T-cell (primary cell): ENCODE results near the gene SLC24A1. TPM values are rescaled to one million over a fixed set of nuclear protein-coding genes. Genes with fewer than 3 reads are reported as not detected.

ENCODE experiments used
- ATAC-seq, 4 experiments: fragments of 200-7000 bp in 3 of 4; fragments of 150-1000 bp in 1 of 4; cut with Tn5 transposase; replicated peaks in 1 of 4; 1 replicate in 3 of 4; 2 replicates in 1 of 4; pipeline ENCODE4 v1.10.0; 2021; ENCODE audit warnings: moderate library complexity in 3 of 4, mild to moderate bottlenecking in 2 of 4, moderate number of reproducible peaks in 1 of 4
- CTCF ChIA-PET, 2 donors: fragments of 300-600 bp; sonication (Branson Sonifier 250); formaldehyde crosslinking; loops; one replicate each; lab custom pipeline; 2022; ENCODE audit warnings: antibody characterized with exemption in 2 of 2; lab: Charles Lee
- POLR2A ChIA-PET, 2 donors: fragments of 300-600 bp; sonication (Branson Sonifier 250); formaldehyde crosslinking; loops; one replicate each; lab custom pipeline; 2022; ENCODE audit warnings: antibody characterized with exemption in 2 of 2; lab: Charles Lee
- DNase-seq, 35 experiments: peaks; one replicate each; pipeline versions ENCODE4 v3.0.0 to v3.0.0-alpha.2; 2013 to 2023
- H3K27ac ChIP-seq: one replicate; pipeline ENCODE4 v1.5.1; 2013; ENCODE audit warnings: low read length
- H3K27me3 ChIP-seq, 2 experiments: replicated peaks in 1 of 2; 1 replicate in 1 of 2; 2 replicates in 1 of 2; pipeline versions ENCODE4 v1.6.1 to v1.7.0; 2013; ENCODE audit warnings: low read length in 1 of 2, mixed read lengths in 1 of 2; ENCODE audit not compliant: control insufficient read depth in 2 of 2, insufficient read depth in 2 of 2; ENCODE audit errors: extremely low read depth in 1 of 2
- H3K36me3 ChIP-seq, 2 donors: 1 replicate in 1 of 2; 2 replicates in 1 of 2; pipeline versions ENCODE4 v1.6.1 to v1.7.0; 2013; ENCODE audit warnings: low read length in 1 of 2; ENCODE audit not compliant: control insufficient read depth in 2 of 2, insufficient read depth in 1 of 2; ENCODE audit errors: extremely low read depth in 1 of 2
- H3K4me1 ChIP-seq, 2 experiments: 1 replicate in 1 of 2; 2 replicates in 1 of 2; pipeline versions ENCODE4 v1.6.1 to v1.7.0; 2013; ENCODE audit warnings: low read length in 2 of 2, mixed read lengths in 1 of 2; ENCODE audit not compliant: insufficient read depth in 2 of 2, control insufficient read depth in 1 of 2; ENCODE audit errors: extremely low read depth in 1 of 2
- H3K4me3 ChIP-seq, 2 donors: 1 replicate in 1 of 2; 2 replicates in 1 of 2; pipeline versions ENCODE4 v1.5.1 to v1.7.0; 2013; ENCODE audit warnings: mild to moderate bottlenecking in 2 of 2, low read length in 1 of 2, moderate library complexity in 1 of 2; ENCODE audit not compliant: control insufficient read depth in 1 of 2; ENCODE audit errors: extremely low read depth in 1 of 2
- H3K9me3 ChIP-seq: 2 replicates; pipeline ENCODE4 v1.7.0; 2013
- H3K27ac Mint-ChIP-seq, 2 donors: one replicate each; pipeline ENCODE4 v1.8.0; 2020 to 2021; ENCODE audit warnings: mild to moderate bottlenecking in 2 of 2, mixed read lengths in 2 of 2
- H3K27me3 Mint-ChIP-seq, 2 donors: one replicate each; pipeline ENCODE4 v1.8.0; 2021 to 2022; ENCODE audit warnings: mixed read lengths in 2 of 2
- H3K36me3 Mint-ChIP-seq: one replicate; pipeline ENCODE4 v1.8.0; 2021; ENCODE audit warnings: mixed read lengths
- H3K4me1 Mint-ChIP-seq, 3 donors: one replicate each; pipeline ENCODE4 v1.8.0; 2020 to 2022; ENCODE audit warnings: mixed read lengths in 3 of 3, mild to moderate bottlenecking in 1 of 3
- H3K4me3 Mint-ChIP-seq, 3 donors: one replicate each; pipeline ENCODE4 v1.8.0; 2020 to 2022; ENCODE audit warnings: mild to moderate bottlenecking in 3 of 3, mixed read lengths in 3 of 3, moderate library complexity in 3 of 3
- H3K9me3 Mint-ChIP-seq, 3 donors: one replicate each; pipeline ENCODE4 v1.8.0; 2020 to 2022; ENCODE audit warnings: mixed read lengths in 3 of 3
- WGBS: methylation state at CpG from one replicate; pipeline ENCODE4 v1.1.5; 2013; ENCODE audit warnings: missing lambda C conversion rate; ENCODE audit not compliant: insufficient coverage; 5-methylcytosine and 5-hydroxymethylcytosine counted together
- total RNA-seq, 35 experiments: library from RNA in 6 of 35; stranded (reverse) in 6 of 35; fragments of 120-200 nt in 1 of 35; gene quantifications; one replicate each; pipeline versions ENCODE4 v1.2.1 to v1.2.4 and lab custom pipeline; 2013 to 2026

SLC24A1 gene
- total RNA-seq, 5 donors from 2014 or later (not counting 1 experiment from before 2014, with no cell fraction given) = 4.1 to 6.5 (median 5.0) TPM

DNA sequence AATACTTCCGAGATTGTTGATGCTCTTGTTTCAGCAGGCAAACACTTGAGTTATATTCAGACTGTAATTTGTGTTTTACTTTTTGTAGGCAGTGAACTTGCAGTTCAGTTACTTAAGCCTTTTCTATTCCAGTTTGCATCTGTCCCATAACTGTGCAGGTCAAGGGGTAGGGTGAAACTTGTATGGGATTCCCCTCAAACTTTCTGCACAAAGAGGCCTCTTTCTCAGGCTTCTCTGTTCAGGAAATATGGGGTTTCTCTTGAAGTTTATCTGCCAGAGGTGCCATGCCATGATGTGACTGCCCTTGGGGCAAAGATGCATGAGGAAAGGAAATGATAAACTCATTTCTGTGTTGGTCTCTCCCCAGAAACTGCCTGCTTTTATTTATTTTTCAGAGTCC lies 66.7 kb downstream of the SLC24A1 start:
- Mint-ChIP-seq H3K9me3 (peaks cover 0 to 4% (median 0%) of the 10 kb centered on the region in 3 donors), H3K27ac (no peak overlapping the region), H3K27me3 (no peaks in the 10 kb centered on the region), H3K36me3 (peaks cover 67% of the 10 kb centered on the region), H3K4me1 (peaks cover 0 to 4% (median 2%) of the 10 kb centered on the region in 3 donors), H3K4me3 (no peak overlapping the region)
- ChIA-PET POLR2A (no interaction called here), CTCF (no interaction called here)
- no peaks in the 10 kb centered on the region for H3K27me3 ChIP-seq
- no peaks in the 10 kb centered on the region for H3K4me1 ChIP-seq
- DNase-seq (no peak), ATAC-seq (no peak)
- H3K27ac ChIP-seq = no peak overlapping the region
- no peak overlapping the region for H3K4me3 ChIP-seq
- H3K36me3 ChIP-seq = peaks cover 5 to 39% of the 10 kb centered on the region in 2 donors
- no CpG with 5 or more reads among the region's 1 CpG for WGBS
- H3K9me3 ChIP-seq = peaks cover 2% of the 10 kb centered on the region

GRCh38 chr15:65690173-65690572 lies 68.4 kb downstream of the SLC24A1 start:
- peaks cover 2% of the 10 kb centered on the region for H3K9me3 ChIP-seq
- H3K4me3 ChIP-seq = no peak overlapping the region
- peaks cover 0 to 4% (median 0%) of the 10 kb centered on the region in 3 donors for H3K9me3 Mint-ChIP-seq
- H3K27me3 ChIP-seq = no peaks in the 10 kb centered on the region
- H3K4me1 ChIP-seq = no peaks in the 10 kb centered on the region
- no CpG with 5 or more reads among the region's 1 CpG for WGBS
- H3K4me1 Mint-ChIP-seq = no peaks in the 10 kb centered on the region
- DNase-seq = no peak
- H3K27me3 Mint-ChIP-seq = no peaks in the 10 kb centered on the region
- no peak for ATAC-seq
- H3K27ac ChIP-seq = no peak overlapping the region
- peaks cover 5 to 54% of the 10 kb centered on the region in 2 donors for H3K36me3 ChIP-seq
- ChIA-PET POLR2A (no interaction called here), CTCF (no interaction called here)
- peaks cover 69% of the 10 kb centered on the region for H3K36me3 Mint-ChIP-seq
- no peak overlapping the region for H3K4me3 Mint-ChIP-seq
- H3K27ac Mint-ChIP-seq = no peak overlapping the region

- Mint-ChIP-seq H3K36me3 (peaks cover 69% of the 10 kb centered on the region), H3K27me3 (no peaks in the 10 kb centered on the region), H3K4me3 (no peak overlapping the region), H3K27ac (no peak overlapping the region), H3K4me1 (no peaks in the 10 kb centered on the region), H3K9me3 (peaks cover 0 to 4% (median 0%) of the 10 kb centered on the region in 3 donors)
- DNase-seq (no peak), ATAC-seq (no peak)
- Histone ChIP-seq H3K27me3 (no peaks in the 10 kb centered on the region), H3K9me3 (peaks cover 2% of the 10 kb centered on the region), H3K36me3 (peaks cover 5 to 59% of the 10 kb centered on the region in 2 donors), H3K4me3 (no peak overlapping the region), H3K4me1 (no peaks in the 10 kb centered on the region), H3K27ac (no peak overlapping the region)
- POLR2A ChIA-PET = no interaction called here
- CTCF ChIA-PET = no interaction called here
- WGBS = no CpG with 5 or more reads among the region's 4 CpGs
Measured at GRCh38 chr15:65690778-65691177, 69.0 kb downstream of the SLC24A1 start.

- CTCF ChIA-PET = no interaction called here
- Mint-ChIP-seq H3K27ac (no peak overlapping the region), H3K4me1 (no peaks in the 10 kb centered on the region), H3K4me3 (no peak overlapping the region), H3K36me3 (peaks cover 52% of the 10 kb centered on the region), H3K9me3 (no peaks in the 10 kb centered on the region), H3K27me3 (no peaks in the 10 kb centered on the region)
- H3K27me3 ChIP-seq = no peaks in the 10 kb centered on the region
- no peak for ATAC-seq
- DNase-seq = no peak
- POLR2A ChIA-PET = interaction anchor here in 1 of 2 donors (0.6 kb wide), 1 partner anchor 53 kb away, joined by 3 read pairs; no protein-coding TSS in a partner anchor
- no peak overlapping the region for H3K27ac ChIP-seq
- H3K4me1 ChIP-seq = no peaks in the 10 kb centered on the region
- no peaks in the 10 kb centered on the region for H3K9me3 ChIP-seq
- no peak overlapping the region for H3K4me3 ChIP-seq
- peaks cover 0 to 59% of the 10 kb centered on the region in 2 donors for H3K36me3 ChIP-seq
- no CpG with 5 or more reads among the region's 2 CpGs for WGBS
Measured at GRCh38 chr15:65695081-65695480, 73.3 kb downstream of the SLC24A1 start.

Other genes starting within 250 kb of the SLC24A1 start
- under 1 TPM in 1 of 5 donors, not detected in 4; 0.06 TPM for gene IGDCC3, start 243.9 kb upstream of the SLC24A1 start, total RNA-seq
- gene IGDCC4, start 199.0 kb upstream of the SLC24A1 start, total RNA-seq = under 1 TPM in 4 of 5 donors, not detected in 1; 0.13 to 0.32 (median 0.15) TPM
- 10 to 100 TPM; 43.9 to 56.5 (median 49.9) TPM for gene DPP8, start 104.2 kb upstream of the SLC24A1 start, total RNA-seq
- 10 to 100 TPM; 16.3 to 24.1 (median 20.9) TPM for gene HACD3, start 91.5 kb upstream of the SLC24A1 start, total RNA-seq
- 10 to 100 TPM; 26.6 to 36.4 (median 34.4) TPM for gene INTS14, start 10.8 kb upstream of the SLC24A1 start, total RNA-seq
- 10 to 100 TPM; 49.7 to 76.3 (median 57.1) TPM for gene DENND4A, start 170.4 kb downstream of the SLC24A1 start, total RNA-seq
- 100 to 1,000 TPM in 1 of 5 donors, 10 to 100 TPM in 4; 82.4 to 103 (median 97.5) TPM for gene RAB11A, start 247.6 kb downstream of the SLC24A1 start, total RNA-seq